ENCODE results near the gene VOPP1.

GRCh38 chr7:55441774-55442522 lies 130.4 kb downstream of the VOPP1 start:
- no peak for TF ChIP-seq POLR2A (IDR thresholded peaks at IDR 0.05)
- TF ChIP-seq, protein P1, sequence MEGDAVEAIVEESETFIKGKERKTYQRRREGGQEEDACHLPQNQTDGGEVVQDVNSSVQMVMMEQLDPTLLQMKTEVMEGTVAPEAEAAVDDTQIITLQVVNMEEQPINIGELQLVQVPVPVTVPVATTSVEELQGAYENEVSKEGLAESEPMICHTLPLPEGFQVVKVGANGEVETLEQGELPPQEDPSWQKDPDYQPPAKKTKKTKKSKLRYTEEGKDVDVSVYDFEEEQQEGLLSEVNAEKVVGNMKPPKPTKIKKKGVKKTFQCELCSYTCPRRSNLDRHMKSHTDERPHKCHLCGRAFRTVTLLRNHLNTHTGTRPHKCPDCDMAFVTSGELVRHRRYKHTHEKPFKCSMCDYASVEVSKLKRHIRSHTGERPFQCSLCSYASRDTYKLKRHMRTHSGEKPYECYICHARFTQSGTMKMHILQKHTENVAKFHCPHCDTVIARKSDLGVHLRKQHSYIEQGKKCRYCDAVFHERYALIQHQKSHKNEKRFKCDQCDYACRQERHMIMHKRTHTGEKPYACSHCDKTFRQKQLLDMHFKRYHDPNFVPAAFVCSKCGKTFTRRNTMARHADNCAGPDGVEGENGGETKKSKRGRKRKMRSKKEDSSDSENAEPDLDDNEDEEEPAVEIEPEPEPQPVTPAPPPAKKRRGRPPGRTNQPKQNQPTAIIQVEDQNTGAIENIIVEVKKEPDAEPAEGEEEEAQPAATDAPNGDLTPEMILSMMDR (IDR thresholded peaks at IDR 0.05): no peak
